GM12891 (cell line): ENCODE data around the gene TRMT10C.

ENCODE experiments used
- POLR2A ChIP-seq: IDR thresholded peaks from 2 replicates; pipeline ENCODE4 v1.6.1; 2011; ENCODE audit warnings: low read depth, low read length, control low read depth
- POLR2AphosphoS5 ChIP-seq: IDR thresholded peaks from 2 replicates; pipeline ENCODE4 v1.6.1; 2011; ENCODE audit warnings: low read depth, low read length, control low read depth
- POU2F2 ChIP-seq: IDR thresholded peaks from 2 replicates; pipeline ENCODE4 v1.6.1; 2011; ENCODE audit warnings: low read depth, mild to moderate bottlenecking, control low read depth, low read length, moderate library complexity
- SPI1 ChIP-seq: IDR thresholded peaks from 2 replicates; pipeline ENCODE4 v1.6.1; 2011; ENCODE audit warnings: low read depth, low read length, control low read depth
- TAF1 ChIP-seq: IDR thresholded peaks from 2 replicates; pipeline ENCODE4 v1.6.1; 2011; ENCODE audit warnings: low read depth, low read length, control low read depth

DNA sequence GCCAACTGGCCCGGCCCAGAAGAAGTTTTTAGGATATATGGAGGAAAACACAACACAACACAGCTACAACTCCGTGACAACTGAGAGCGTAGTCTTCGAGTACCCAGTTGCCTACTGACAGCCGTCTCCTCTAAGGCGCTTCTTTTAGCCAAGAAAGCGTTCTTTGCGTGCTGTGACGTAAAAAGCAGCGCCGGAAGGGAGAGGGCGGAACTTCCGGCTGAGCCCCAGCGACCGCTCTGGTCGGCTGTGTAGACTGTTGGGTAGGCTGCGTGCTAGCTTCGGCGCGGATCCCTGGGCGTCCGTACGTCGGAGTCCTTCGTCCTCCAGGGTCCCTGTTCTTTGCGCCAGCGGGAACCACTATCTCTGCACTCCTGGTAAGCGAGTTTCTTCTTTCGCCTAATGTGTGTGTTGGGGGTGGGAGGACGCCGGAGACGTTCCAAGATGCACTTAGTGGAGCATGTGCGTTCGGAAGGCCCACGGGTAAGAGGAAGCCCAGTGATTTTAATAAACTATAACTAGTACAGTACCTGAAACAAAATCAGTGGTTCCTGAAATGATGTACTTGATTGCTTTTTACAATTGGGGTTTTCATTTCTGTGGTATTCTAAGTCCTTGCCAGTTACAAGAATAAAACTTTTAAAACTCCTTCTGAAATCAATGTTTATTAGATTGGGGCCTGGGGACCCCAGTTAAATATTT, at the start of gene TRMT10C:
- TF ChIP-seq POLR2AphosphoS5: peak; percentile 97
- TF ChIP-seq POLR2A: peak; percentile 97
- peak; percentile 88 for TF ChIP-seq TAF1
- TF ChIP-seq SPI1: 0 out of 2 replicates have a peak, but pooled peaks have one; percentile 5
- TF ChIP-seq POU2F2: no peak
